GM23338 (cell line): Measurements from ENCODE around the gene FBXO41. TPM values are rescaled to one million over a fixed set of nuclear protein-coding genes. Genes with fewer than 3 reads are reported as not detected.

Source experiments
- ATAC-seq: fragments of 200-7000 bp; cut with Tn5 transposase; 3 replicates; pipeline ENCODE4 v1.9.1; 2020
- DNase-seq: peaks from one replicate; pipeline ENCODE4 v3.0.0-alpha.2; 2015; ENCODE audit warnings: low spot score
- H2AFZ ChIP-seq: fragments of 200-600 bp; sonication (generic); 2 replicates; pipeline ENCODE4 v1.8.0; 2016; ENCODE audit warnings: antibody characterized with exemption, mild to moderate bottlenecking, moderate library complexity
- H3F3A ChIP-seq: fragments of 200-600 bp; sonication (generic); replicated peaks from 2 replicates; pipeline ENCODE4 v1.8.0; 2017; ENCODE audit warnings: antibody characterized with exemption, mixed run types, low read depth
- H3K27ac ChIP-seq: fragments of 200-600 bp; sonication (generic); 2 replicates; pipeline ENCODE4 v1.6.1; 2016; ENCODE audit warnings: low read depth
- H3K27me3 ChIP-seq: fragments of 200-600 bp; sonication (generic); 2 replicates; pipeline ENCODE4 v1.8.0; 2016; ENCODE audit warnings: mild to moderate bottlenecking, mixed run types, moderate library complexity; ENCODE audit not compliant: insufficient read depth
- H3K36me3 ChIP-seq: fragments of 200-600 bp; sonication (generic); 2 replicates; pipeline ENCODE4 v1.8.0; 2016; ENCODE audit warnings: mild to moderate bottlenecking; ENCODE audit not compliant: insufficient read depth
- H3K4me1 ChIP-seq: fragments of 200-600 bp; sonication (generic); 2 replicates; pipeline ENCODE4 v1.8.0; 2016; ENCODE audit warnings: mild to moderate bottlenecking, moderate library complexity; ENCODE audit not compliant: insufficient read depth
- H3K4me2 ChIP-seq: fragments of 200-600 bp; sonication (generic); 2 replicates; pipeline ENCODE4 v1.7.1; 2017; ENCODE audit warnings: mixed run types
- H3K4me3 ChIP-seq: fragments of 200-600 bp; sonication (generic); 2 replicates; pipeline ENCODE4 v1.6.1; 2016; ENCODE audit warnings: mixed run types
- H3K79me2 ChIP-seq: fragments of 200-600 bp; sonication (generic); replicated peaks from 2 replicates; pipeline ENCODE4 v1.8.0; 2017; ENCODE audit warnings: mild to moderate bottlenecking; ENCODE audit not compliant: insufficient read depth
- H3K9me2 ChIP-seq: fragments of 200-600 bp; sonication (generic); 2 replicates; pipeline ENCODE4 v1.8.0; 2017; ENCODE audit not compliant: insufficient read depth
- H4K20me1 ChIP-seq: fragments of 200-600 bp; sonication (generic); replicated peaks from 2 replicates; pipeline ENCODE4 v1.8.0; 2017; ENCODE audit warnings: mild to moderate bottlenecking; ENCODE audit not compliant: insufficient read depth
- H3K27ac Mint-ChIP-seq: 2 replicates; pipeline ENCODE4 v1.8.0; 2020; ENCODE audit warnings: inconsistent platforms, mild to moderate bottlenecking, moderate library complexity, mixed read lengths
- H3K27me3 Mint-ChIP-seq: 3 replicates; pipeline ENCODE4 v1.8.0; 2022; ENCODE audit warnings: low read depth, mild to moderate bottlenecking, moderate library complexity, mixed read lengths, inconsistent platforms; ENCODE audit not compliant: insufficient read depth, poor library complexity
- H3K36me3 Mint-ChIP-seq: 3 replicates; pipeline ENCODE4 v1.8.0; 2021; ENCODE audit warnings: low read depth, mild to moderate bottlenecking, inconsistent platforms, moderate library complexity, mixed read lengths
- H3K4me1 Mint-ChIP-seq: 3 replicates; pipeline ENCODE4 v1.8.0; 2020; ENCODE audit warnings: mild to moderate bottlenecking, inconsistent platforms, mixed read lengths
- H3K4me3 Mint-ChIP-seq: 3 replicates; pipeline ENCODE4 v1.8.0; 2021; ENCODE audit warnings: moderate library complexity, mild to moderate bottlenecking, inconsistent platforms, mixed read lengths
- H3K9me3 Mint-ChIP-seq: 3 replicates; pipeline ENCODE4 v1.8.0; 2020; ENCODE audit warnings: moderate library complexity, mild to moderate bottlenecking, inconsistent platforms, mixed read lengths
- CREB1 ChIP-seq: fragments of 250-450 bp; sonication (Bioruptor Pico); IDR thresholded peaks from 2 replicates; pipeline ENCODE4 v1.5.0; 2020; ENCODE audit warnings: low read depth, mild to moderate bottlenecking, moderate library complexity
- CTCF ChIP-seq, 2 experiments: fragments of 200-600 bp in 1 of 2; sonication (generic) in 1 of 2; conservative IDR thresholded peaks; 2 replicates each; pipeline versions ENCODE4 v1.5.1 to v1.6.1; 2016 to 2017; ENCODE audit warnings: antibody characterized with exemption in 2 of 2, low read depth in 2 of 2, mild to moderate bottlenecking in 2 of 2, moderate library complexity in 1 of 2
- JUNB ChIP-seq: IDR thresholded peaks from one replicate; pipeline ENCODE4 v1.6.1; 2016; ENCODE audit warnings: antibody characterized with exemption; ENCODE audit not compliant: unreplicated experiment
- REST ChIP-seq: IDR thresholded peaks from one replicate; pipeline ENCODE4 v1.6.1; 2018; ENCODE audit warnings: antibody characterized with exemption; ENCODE audit not compliant: unreplicated experiment
- STAT1 ChIP-seq: IDR thresholded peaks from one replicate; pipeline ENCODE4 v1.6.1; 2016; ENCODE audit warnings: antibody characterized with exemption; ENCODE audit not compliant: unreplicated experiment
- ZNF114 ChIP-seq: fragments of 250-450 bp; sonication (Bioruptor Pico); IDR thresholded peaks from 2 replicates; pipeline ENCODE4 v1.5.0; 2020; ENCODE audit warnings: mild to moderate bottlenecking, moderate library complexity
- ZNF331 ChIP-seq: fragments of 250-450 bp; sonication (Bioruptor Pico); IDR thresholded peaks from 2 replicates; pipeline ENCODE4 v1.5.0; 2020; ENCODE audit warnings: low read depth, mild to moderate bottlenecking, moderate library complexity
- ZNF462 ChIP-seq: fragments of 250-450 bp; sonication (Bioruptor Pico); IDR thresholded peaks from 2 replicates; pipeline ENCODE4 v1.5.0; 2020; ENCODE audit warnings: mild to moderate bottlenecking, moderate library complexity
- polyA plus RNA-seq: library from polyadenylated mRNA; unstranded; fragments of >200 nt; fragmentation: Nextera tagmentation; extraction: Ambion mirVana; gene quantifications from 2 replicates; pipeline ENCODE4 v1.2.1, GENCODE V29; 2016
- total RNA-seq: library from RNA; depleted of rRNA; stranded (reverse); fragments of >200 nt; shearing (Covaris generic); gene quantifications from 2 replicates; pipeline ENCODE4 v1.2.3, GENCODE V29; 2014

FBXO41 gene
- total and polyA plus RNA-seq, 2 experiments from 2014 or later: 3.5 to 13.8 TPM

GRCh38 chr2:73246850-73247249, 37.4 kb downstream of the FBXO41 start:
- H3K36me3 ChIP-seq: peaks cover 75% of the 10 kb centered on the region
- H3K4me3 ChIP-seq: no peak overlapping the region
- H2AFZ ChIP-seq: no peak overlapping the region
- H3K9me2 ChIP-seq: no peaks in the 10 kb centered on the region
- H3F3A ChIP-seq: 0 out of 2 replicates have a peak, but pooled peaks cover 10% of the 10 kb centered on the region
- H3K79me2 ChIP-seq: peaks cover 10% of the 10 kb centered on the region
- H3K4me1 ChIP-seq: no peaks in the 10 kb centered on the region
- 0 out of 2 replicates have a peak overlapping the region, but pooled peaks have one; percentile 10 for H3K27ac Mint-ChIP-seq
- H3K4me2 ChIP-seq: no peak overlapping the region
- H3K27me3 Mint-ChIP-seq: peaks cover 2% of the 10 kb centered on the region
- no peak overlapping the region for H3K27ac ChIP-seq
- H4K20me1 ChIP-seq: peaks cover 64% of the 10 kb centered on the region
- H3K27me3 ChIP-seq: no peaks in the 10 kb centered on the region
- no peak for ATAC-seq
- H3K4me3 Mint-ChIP-seq: no peak overlapping the region
- H3K4me1 Mint-ChIP-seq: no peaks in the 10 kb centered on the region
- DNase-seq: no peak
- TF ChIP-seq CTCF (conservative IDR thresholded peaks at IDR 0.05; ENCODE audit: low read depth in 2 of 2) (no peak), CREB1 (CRISPR knock-in tag) (no peak), JUNB (no peak), ZNF114 (CRISPR knock-in tag) (no peak), ZNF331 (CRISPR knock-in tag) (no peak), STAT1 (no peak), REST (no peak)
- peaks cover 93% of the 10 kb centered on the region for H3K36me3 Mint-ChIP-seq
- H3K9me3 Mint-ChIP-seq: no peaks in the 10 kb centered on the region

GRCh38 chr2:73244580-73244979, 39.7 kb downstream of the FBXO41 start:
- Histone ChIP-seq H3K4me3 (no peak overlapping the region), H3K36me3 (peaks cover 88% of the 10 kb centered on the region), H2AFZ (no peak overlapping the region), H3K4me1 (no peaks in the 10 kb centered on the region), H3K4me2 (no peak overlapping the region), H3K9me2 (no peaks in the 10 kb centered on the region), H3K27me3 (no peaks in the 10 kb centered on the region), H3F3A (0 out of 2 replicates have a peak, but pooled peaks cover 6% of the 10 kb centered on the region), H4K20me1 (peaks cover 74% of the 10 kb centered on the region), H3K27ac (no peak overlapping the region), H3K79me2 (peaks cover 33% of the 10 kb centered on the region)
- Mint-ChIP-seq H3K4me1 (no peaks in the 10 kb centered on the region), H3K4me3 (no peak overlapping the region), H3K36me3 (peaks cover 91% of the 10 kb centered on the region), H3K9me3 (no peaks in the 10 kb centered on the region), H3K27me3 (peaks cover 2% of the 10 kb centered on the region), H3K27ac (no peak overlapping the region)
- ATAC-seq (no peak), DNase-seq (no peak)
- no peak for TF ChIP-seq ZNF462 (CRISPR knock-in tag)
- TF ChIP-seq CTCF (conservative IDR thresholded peaks at IDR 0.05; ENCODE audit: low read depth in 2 of 2): no peak
